ENCODE data around the gene PLPPR3.

Gene PLPPR3

GRCh38 chr19:795691-796581 is 25.8 kb downstream of the PLPPR3 start:
- no peak for DNase-seq

- DNase-seq: no peak
These were observed 26.6 kb downstream of the PLPPR3 start for GRCh38 chr19:795073-795611.

- no peak for DNase-seq
These were observed 27.9 kb downstream of the PLPPR3 start for GRCh38 chr19:793806-794205.

GRCh38 chr19:792306-792885 is 29.4 kb downstream of the PLPPR3 start:
- DNase-seq: no peak

- DNase-seq: no peak
These were observed 30.0 kb downstream of the PLPPR3 start for GRCh38 chr19:791567-792305.

- no peak for DNase-seq
These were observed 30.7 kb downstream of the PLPPR3 start for GRCh38 chr19:791007-791566.

- no peak for DNase-seq
These were observed 32.1 kb downstream of the PLPPR3 start for GRCh38 chr19:789701-790060.

GRCh38 chr19:788983-789700 is 32.6 kb downstream of the PLPPR3 start:
- DNase-seq: peak; percentile 34

- no peak for DNase-seq
These were observed 33.1 kb downstream of the PLPPR3 start for GRCh38 chr19:788686-788982.

GRCh38 chr19:787536-787935 is 34.2 kb downstream of the PLPPR3 start:
- no peak for DNase-seq

- DNase-seq: no peak
These were observed 37.2 kb downstream of the PLPPR3 start for GRCh38 chr19:784541-784940.

GRCh38 chr19:782878-783668 is 38.7 kb downstream of the PLPPR3 start:
- no peak for DNase-seq

- DNase-seq: no peak
These were observed 39.4 kb downstream of the PLPPR3 start for GRCh38 chr19:782185-782877.

- DNase-seq: no peak
These were observed 40.0 kb downstream of the PLPPR3 start for GRCh38 chr19:781800-782184.

- no peak for DNase-seq
These were observed 40.8 kb downstream of the PLPPR3 start for GRCh38 chr19:780935-781334.

- DNase-seq: no peak
These were observed 42.7 kb downstream of the PLPPR3 start for GRCh38 chr19:778910-779653.

- DNase-seq: no peak
These were observed 45.2 kb downstream of the PLPPR3 start for GRCh38 chr19:776549-776948.

GRCh38 chr19:772730-773436 is 48.9 kb downstream of the PLPPR3 start:
- no peak for DNase-seq

- no peak for DNase-seq
These were observed 49.7 kb downstream of the PLPPR3 start for GRCh38 chr19:772063-772462.

GRCh38 chr19:771332-771785 is 50.4 kb downstream of the PLPPR3 start:
- DNase-seq: peak; percentile 34

All from CD4-positive, alpha-beta T cell treated with Interleukin-15 for 1 hour (primary cell).